Hepatocyte (in vitro differentiated cells): ENCODE data around the gene GARIN5B.

Source experiments
- CTCF ChIP-seq: fragments of 200-600 bp; sonication (generic); IDR thresholded peaks from 2 replicates; pipeline ENCODE4 v1.5.1; 2016; ENCODE audit warnings: antibody characterized with exemption, mild to moderate bottlenecking; ENCODE audit not compliant: poor library complexity
- EZH2phosphoT487 ChIP-seq: fragments of 200-600 bp; sonication (generic); IDR thresholded peaks from one replicate; pipeline ENCODE4 v1.6.1; 2018; ENCODE audit warnings: antibody characterized with exemption, mild to moderate bottlenecking, low read depth, moderate library complexity; ENCODE audit not compliant: unreplicated experiment, severe bottlenecking

DNA sequence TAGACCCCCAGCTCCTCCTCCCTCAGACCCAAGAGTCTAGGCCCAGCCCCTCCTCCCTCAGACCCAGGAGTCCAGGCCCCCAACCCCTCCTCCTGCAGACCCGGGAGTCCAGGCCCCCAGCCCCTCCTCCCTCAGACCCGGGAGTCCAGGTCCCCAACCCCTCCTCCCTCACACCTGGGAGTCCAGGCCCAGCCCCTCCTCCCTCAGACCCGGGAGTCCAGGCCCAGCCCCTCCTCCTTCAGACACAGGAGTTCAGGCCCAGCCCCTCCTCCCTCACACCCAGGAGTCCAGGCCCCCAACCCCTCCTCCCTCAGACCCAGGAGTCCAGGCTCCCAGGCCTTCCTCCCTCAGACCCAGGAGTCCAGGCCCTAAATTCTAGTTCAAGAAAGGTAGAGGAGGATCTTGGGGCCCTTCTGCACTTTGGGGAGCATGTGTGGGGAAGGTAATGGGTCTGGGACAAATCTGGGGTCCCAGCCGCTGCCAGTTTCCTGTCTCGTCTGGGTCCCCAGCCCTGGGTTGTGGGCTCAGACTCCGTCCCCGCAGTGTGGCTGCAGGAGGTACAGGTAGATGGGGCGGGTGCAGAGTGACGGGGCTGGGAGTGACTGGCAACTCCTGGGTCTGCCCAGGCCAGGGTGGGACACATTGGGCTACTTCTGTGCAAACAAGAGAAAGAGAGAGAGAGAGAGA is 10.4 kb upstream of the GARIN5B start:
- no peak for TF ChIP-seq CTCF
- no peak for TF ChIP-seq EZH2phosphoT487
